ENCODE data around the gene RRP1. TPM values are rescaled to one million over a fixed set of nuclear protein-coding genes. Genes with fewer than 3 reads are reported as not detected.

The RRP1 gene
- total and polyA plus RNA-seq, 9 of the 15 experiments (the other 6 are each of a cell fraction or from before 2014, with no cell fraction given): 0.89 to 105 (median 51.6) TPM

- TF ChIP-seq ZBTB2 (IDR thresholded peaks at IDR 0.05) (peak; percentile 89), NUFIP1 (IDR thresholded peaks at IDR 0.05; ENCODE audit: partially characterized antibody) (no peak), USF2 (CRISPR knock-in tag; IDR thresholded peaks at IDR 0.05) (no peak), FUS (optimal IDR thresholded peaks at IDR 0.05; ENCODE audit: low read depth, low read length) (peak; percentile 91), GTF3C2 (IDR thresholded peaks at IDR 0.05; ENCODE audit: borderline replicate concordance, extremely low read depth, insufficient read length) (no peak), ZFP1 (CRISPR knock-in tag; IDR thresholded peaks at IDR 0.05) (no peak), POLR2A (conservative IDR thresholded peaks at IDR 0.05) (peak; percentile 92), DIDO1 (tag; IDR thresholded peaks at IDR 0.05; ENCODE audit: low read depth) (peak; percentile 72), HNRNPL (IDR thresholded peaks at IDR 0.05; ENCODE audit: low read depth, low read length) (peak; percentile 53; the same call in 1 of the 2 replicates), SRSF7 (optimal IDR thresholded peaks at IDR 0.05; ENCODE audit: low read depth, low read length) (no peak), PRPF4 (IDR thresholded peaks at IDR 0.05; ENCODE audit: insufficient read depth, low read depth, low read length, poor library complexity, severe bottlenecking) (peak; percentile 89), ZNF79 (CRISPR knock-in tag; IDR thresholded peaks at IDR 0.05; ENCODE audit: low read depth) (no peak), ZNF277 (CRISPR knock-in tag; IDR thresholded peaks at IDR 0.05; ENCODE audit: borderline replicate concordance) (no peak), POLR2H (tag; IDR thresholded peaks at IDR 0.05; ENCODE audit: low read depth) (0 out of 2 replicates have a peak, but pooled peaks have one; percentile 12), CSDE1 (IDR thresholded peaks at IDR 0.05) (peak in 1 of 2 experiments; percentile 85; a peak in 1 of 4 replicates), MITF (IDR thresholded peaks at IDR 0.05) (peak; percentile 56; the same call in 1 of the 2 replicates), TSC22D4 (tag; IDR thresholded peaks at IDR 0.05) (no peak), FOSL1 (tag; conservative IDR thresholded peaks at IDR 0.05) (peak; percentile 54), GTF2F1 (IDR thresholded peaks at IDR 0.05; ENCODE audit: low read depth, low read length) (peak; percentile 78; the same call in 1 of the 2 replicates), PURB (CRISPR knock-in tag; IDR thresholded peaks at IDR 0.05; ENCODE audit: low read depth) (no peak)
These were observed at the start of gene RRP1 (continued) for GRCh38 chr21:43789276-43790009.

Data from K562 (cell line).